HepG2 (cell line): Measurements from ENCODE around the gene TEC. TPM values are rescaled to one million over a fixed set of nuclear protein-coding genes. Genes with fewer than 3 reads are reported as not detected.

Experiments
- ATAC-seq: fragments of 200-7000 bp; cut with Tn5 transposase; 3 replicates; pipeline ENCODE4 v1.9.1; 2020; ENCODE audit warnings: mild to moderate bottlenecking, moderate library complexity
- BruUV-seq: library from RNA; stranded (reverse); fragments of 400-500 nt; replicated peaks from 2 replicates; lab custom pipeline; 2021; lab: Mats Ljungman, UMichigan
- CTCF ChIA-PET: fragments of 300-600 bp; formaldehyde crosslinking; extraction: SDS; loops from one replicate; lab custom pipeline; 2021; ENCODE audit warnings: low total read pairs, inconsistent platforms, low intra/inter-chr PET ratio; lab: Yijun Ruan, JAX
- POLR2A ChIA-PET: fragments of 350-600 bp; sonication (Branson Sonifier 250); formaldehyde crosslinking; loops from one replicate; lab custom pipeline; 2020; ENCODE audit warnings: antibody characterized with exemption, inconsistent platforms; lab: Yijun Ruan, JAX
- DNase-seq: peaks from one replicate; pipeline ENCODE4 v3.0.0-alpha.2; 2015; ENCODE audit warnings: low spot score
- FAIRE-seq: peaks from 3 replicates; lab custom pipeline; 2011; peaks lifted over from hg19 to GRCh38; lab: Jason Lieb, UNC
- H2AFZ ChIP-seq: one replicate; pipeline ENCODE4 v1.6.1; 2011; ENCODE audit warnings: low read length, inconsistent platforms
- H3K27ac ChIP-seq: fragments of 300-600 bp; 3 replicates; pipeline ENCODE4 v1.8.0; 2011; ENCODE audit warnings: mixed run types, mild to moderate bottlenecking, mixed read lengths, low read length, inconsistent platforms; ENCODE audit not compliant: insufficient read depth; ENCODE audit errors: extremely low read length
- H3K27me3 ChIP-seq, 2 experiments: fragments of 200-600 bp in 1 of 2; 2 replicates in 1 of 2; 3 replicates in 1 of 2; pipeline versions ENCODE4 v1.6.0 to v1.8.0; 2011; ENCODE audit warnings: low read length in 2 of 2, mild to moderate bottlenecking in 2 of 2, moderate library complexity in 2 of 2, inconsistent platforms in 1 of 2; ENCODE audit not compliant: insufficient read depth in 2 of 2, control insufficient read depth in 1 of 2
- H3K36me3 ChIP-seq, 2 experiments: fragments of 200-600 bp in 1 of 2; replicated peaks in 1 of 2; 2 replicates in 1 of 2; 3 replicates in 1 of 2; pipeline versions ENCODE4 v1.5.1 to v1.8.0; 2011; ENCODE audit warnings: low read length in 2 of 2, inconsistent platforms in 1 of 2; ENCODE audit not compliant: insufficient read depth in 2 of 2, control insufficient read depth in 1 of 2
- H3K4me1 ChIP-seq: 2 replicates; pipeline ENCODE4 v1.5.1; 2012; ENCODE audit warnings: low read length, inconsistent platforms; ENCODE audit not compliant: insufficient read depth
- H3K4me2 ChIP-seq: 2 replicates; pipeline ENCODE4 v1.6.0; 2011; ENCODE audit warnings: low read depth, low read length, inconsistent platforms
- H3K4me3 ChIP-seq, 3 experiments: fragments of 200-600 bp in 1 of 3; sonication (generic), shearing (Covaris generic) in 1 of 3; replicated peaks in 1 of 3; 2 replicates each; pipeline ENCODE4 v1.5.1; 2011 to 2016; ENCODE audit warnings: low read length in 3 of 3, inconsistent platforms in 2 of 3, low read depth in 2 of 3, mild to moderate bottlenecking in 2 of 3, control low read depth in 1 of 3, mixed read lengths in 1 of 3; ENCODE audit not compliant: insufficient read depth in 1 of 3
- H3K79me2 ChIP-seq: one replicate; pipeline ENCODE4 v1.6.1; 2011; ENCODE audit warnings: low read length, inconsistent platforms; ENCODE audit not compliant: insufficient read depth
- H3K9ac ChIP-seq: 2 replicates; pipeline ENCODE4 v1.6.0; 2011; ENCODE audit warnings: mild to moderate bottlenecking, low read depth, low read length, inconsistent platforms; ENCODE audit not compliant: insufficient read depth
- H3K9me3 ChIP-seq: 2 replicates; pipeline ENCODE4 v1.5.1; 2012; ENCODE audit warnings: mild to moderate bottlenecking, low read length
- H4K20me1 ChIP-seq: 2 replicates; pipeline ENCODE4 v1.6.0; 2011; ENCODE audit warnings: inconsistent platforms, mild to moderate bottlenecking, low read length, moderate library complexity; ENCODE audit not compliant: insufficient read depth
- AHR ChIP-seq: IDR thresholded peaks from 2 replicates; pipeline ENCODE4 v1.6.1; 2018; ENCODE audit warnings: missing genetic modification reagents, missing compliant biosample characterization
- ARNT ChIP-seq: fragments of 450-650 bp; IDR thresholded peaks from 2 replicates; pipeline ENCODE4 v1.6.1; 2017
- FOSL2 ChIP-seq: sonication (generic); formaldehyde crosslinking; IDR thresholded peaks from 2 replicates; pipeline ENCODE4 v1.4.0; 2020; ENCODE audit warnings: missing genetic modification reagents
- FOXO4 ChIP-seq: sonication (generic); formaldehyde crosslinking; conservative IDR thresholded peaks from 2 replicates; pipeline ENCODE4 v1.8.1; 2023; ENCODE audit warnings: missing genetic modification reagents
- GABPA ChIP-seq, 2 experiments: IDR thresholded peaks; 2 replicates each; pipeline ENCODE4 v1.6.1; 2011 to 2016; ENCODE audit warnings: low read depth in 2 of 2, low read length in 1 of 2, missing biosample characterization in 1 of 2, missing genetic modification characterization in 1 of 2
- MTERF4 ChIP-seq: sonication (generic); formaldehyde crosslinking; IDR thresholded peaks from 2 replicates; pipeline ENCODE4 v1.8.0; 2023; ENCODE audit warnings: mild to moderate bottlenecking, missing genetic modification reagents
- NFE2L2 ChIP-seq: fragments of 150-350 bp; IDR thresholded peaks from 2 replicates; pipeline ENCODE4 v1.6.1; 2014; ENCODE audit warnings: low read length
- RFX5 ChIP-seq: IDR thresholded peaks from 2 replicates; pipeline ENCODE4 v1.6.1; 2011; ENCODE audit warnings: low read depth, low read length, improper control_type of control experiment
- TEAD2 ChIP-seq: sonication (generic); formaldehyde crosslinking; IDR thresholded peaks from 2 replicates; pipeline ENCODE4 v1.9.0; 2021; ENCODE audit warnings: missing genetic modification reagents
- THYN1 ChIP-seq: sonication (generic); formaldehyde crosslinking; IDR thresholded peaks from 2 replicates; pipeline ENCODE4 v1.8.1; 2023; ENCODE audit warnings: low read depth, mild to moderate bottlenecking, moderate library complexity, missing genetic modification reagents, borderline replicate concordance
- WGBS: methylation state at CpG from one replicate; pipeline ENCODE4 v1.1.6; 2017; ENCODE audit warnings: low lambda C conversion rate; 5-methylcytosine and 5-hydroxymethylcytosine counted together
- in situ Hi-C: cut with HindIII; loops from 2 replicates; pipeline ENCODE4 v1.10.0; 2017; ENCODE audit warnings: low pct_unique_long_range_greater_than_20kb; ENCODE audit not compliant: extremely low pct_ligation_motif_present
- intact Hi-C: fragments of 100-400 bp; cut with micrococcal nuclease; formaldehyde crosslinking; loops from one replicate; pipeline ENCODE4 v1.10.0; 2022; ENCODE audit not compliant: unreplicated experiment
- polyA plus RNA-seq, 8 experiments: library from polyadenylated mRNA; depleted of rRNA in 3 of 8; stranded (reverse) in 7 of 8; unstranded in 1 of 8; fragments of >200 nt; fragmentation: Illumina TruSeq in 4 of 8; extraction: Trizol in 4 of 8; gene quantifications; 2 replicates each; pipeline versions ENCODE4 v1.2.1 to v1.2.3, GENCODE V29; 2011 to 2016; ENCODE audit warnings: low read depth in 4 of 8, missing spikeins in 1 of 8, mixed read lengths in 1 of 8; ENCODE audit not compliant: insufficient read depth in 1 of 8
- total RNA-seq, 5 experiments: library from RNA; depleted of rRNA; stranded (reverse); fragments of >200 nt; fragmentation: Illumina TruSeq; extraction: Trizol; gene quantifications; 2 replicates each; pipeline ENCODE4 v1.2.3, GENCODE V29; 2016; ENCODE audit warnings: low read depth in 1 of 5

The TEC gene
- total and polyA plus RNA-seq, 2 of the 13 experiments (the other 11 are each of a cell fraction or from before 2014, with no cell fraction given): 0.05 to 0.20 TPM

- Histone ChIP-seq H3K9me3 (no peaks in the 10 kb centered on the region), H3K27me3 (no peaks in the 10 kb centered on the region), H3K9ac (no peak overlapping the region), H4K20me1 (no peaks in the 10 kb centered on the region), H3K4me3 (no peak overlapping the region), H3K27ac (no peak overlapping the region), H2AFZ (no peak overlapping the region), H3K4me2 (no peak overlapping the region), H3K79me2 (no peaks in the 10 kb centered on the region), H3K4me1 (no peaks in the 10 kb centered on the region), H3K36me3 (no peaks in the 10 kb centered on the region)
- no peak for DNase-seq
- intact Hi-C loops: no loop called here
- in situ Hi-C loops: no loop called here
- POLR2A ChIA-PET: no interaction called here
- FAIRE-seq: no peak
- ATAC-seq: no peak
- BruUV-seq: no TSS peak
- CTCF ChIA-PET: no interaction called here
- TF ChIP-seq TEAD2 (CRISPR knock-in tag): no peak
- TF ChIP-seq MTERF4 (CRISPR knock-in tag): no peak
- no peak for TF ChIP-seq FOSL2
- TF ChIP-seq AHR (CRISPR knock-in tag): no peak
- TF ChIP-seq GABPA (IDR thresholded peaks at IDR 0.05; ENCODE audit: low read depth, low read length): no peak
- TF ChIP-seq GABPA (CRISPR knock-in tag; IDR thresholded peaks at IDR 0.05; ENCODE audit: low read depth): no peak
Measured at GRCh38 chr4:48210966-48211328, 58.7 kb downstream of the TEC start.

GRCh38 chr4:48205626-48206025, 64.0 kb downstream of the TEC start:
- in situ Hi-C loops (no loop called here), intact Hi-C loops (no loop called here)
- ChIA-PET CTCF (no interaction called here), POLR2A (no interaction called here)
- Histone ChIP-seq H3K4me1 (no peaks in the 10 kb centered on the region), H3K27ac (no peak overlapping the region), H3K9ac (no peak overlapping the region), H3K27me3 (no peaks in the 10 kb centered on the region), H3K36me3 (no peaks in the 10 kb centered on the region), H3K4me3 (no peak overlapping the region), H3K4me2 (no peak overlapping the region), H4K20me1 (no peaks in the 10 kb centered on the region), H3K79me2 (no peaks in the 10 kb centered on the region), H2AFZ (no peak overlapping the region), H3K9me3 (no peaks in the 10 kb centered on the region)
- no TSS peak for BruUV-seq
- DNase-seq (no peak), ATAC-seq (no peak), FAIRE-seq (no peak)
- 30% methylated on average over 2 of the region's 2 CpGs for WGBS
- no peak for TF ChIP-seq FOXO4 (CRISPR knock-in tag)
- no peak for TF ChIP-seq THYN1
- TF ChIP-seq ARNT: no peak
- no peak for TF ChIP-seq RFX5
- TF ChIP-seq NFE2L2: no peak
